AG09309 (cell line): ENCODE measurements around the gene BCHE.

Experiments
- DNase-seq: peaks from one replicate; pipeline ENCODE4 v3.0.0-alpha.2; 2010; ENCODE audit warnings: low read depth
- H3K4me3 ChIP-seq: 2 replicates; pipeline ENCODE4 v1.5.1; 2011; ENCODE audit warnings: mild to moderate bottlenecking, low read depth, low read length, moderate library complexity; ENCODE audit not compliant: control insufficient read depth
- CTCF ChIP-seq: IDR thresholded peaks from 2 replicates; pipeline ENCODE4 v1.5.1; 2011; ENCODE audit warnings: mild to moderate bottlenecking, low read depth, low read length, inconsistent platforms; ENCODE audit not compliant: insufficient read depth, control insufficient read depth; ENCODE audit errors: missing control alignments

BCHE gene

GRCh38 chr3:165874663-165875489 lies 37.7 kb upstream of the BCHE start:
- no peak overlapping the region for H3K4me3 ChIP-seq
- TF ChIP-seq CTCF: no peak
- DNase-seq: no peak

GRCh38 chr3:165868088-165868487 lies 30.9 kb upstream of the BCHE start:
- no peak for DNase-seq
- no peak overlapping the region for H3K4me3 ChIP-seq
- TF ChIP-seq CTCF: no peak

- H3K4me3 ChIP-seq: no peak overlapping the region
- TF ChIP-seq CTCF: no peak
- no peak for DNase-seq
Measured at GRCh38 chr3:165859061-165859460, 21.8 kb upstream of the BCHE start.

GRCh38 chr3:165855581-165855980 lies 18.4 kb upstream of the BCHE start:
- no peak for DNase-seq
- H3K4me3 ChIP-seq: no peak overlapping the region
- no peak for TF ChIP-seq CTCF

- no peak overlapping the region for H3K4me3 ChIP-seq
- DNase-seq: no peak
- TF ChIP-seq CTCF: no peak
Measured at GRCh38 chr3:165854696-165855095, 17.5 kb upstream of the BCHE start.

GRCh38 chr3:165852711-165853110 lies 15.5 kb upstream of the BCHE start:
- no peak for TF ChIP-seq CTCF
- DNase-seq: no peak
- H3K4me3 ChIP-seq: no peak overlapping the region

GRCh38 chr3:165852191-165852590 lies 15.0 kb upstream of the BCHE start:
- H3K4me3 ChIP-seq: no peak overlapping the region
- TF ChIP-seq CTCF: no peak
- DNase-seq: no peak
